ENCODE data around the gene FAHD1.

DNA sequence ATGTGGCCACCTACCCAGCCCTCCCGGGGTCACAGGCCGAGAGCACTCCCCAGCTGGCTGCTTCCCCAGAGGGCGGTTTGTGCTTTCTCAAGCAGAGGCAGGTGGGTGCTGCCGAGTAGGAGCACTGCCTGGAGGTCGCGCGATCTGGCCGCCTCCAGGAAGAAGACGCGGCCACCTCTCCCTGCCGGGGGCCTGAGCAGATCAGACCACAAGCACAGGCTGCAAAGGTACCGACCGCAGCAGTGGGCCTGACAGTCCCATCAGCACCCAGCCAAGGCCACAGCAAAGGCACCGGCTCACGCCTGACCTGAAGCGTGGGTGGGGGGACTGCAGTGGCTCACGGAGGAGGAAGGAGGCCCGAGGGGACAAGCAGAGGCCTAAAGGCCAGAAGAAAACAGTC lies 18.3 kb upstream of the FAHD1 start:
- TF ChIP-seq EZH2 (IDR thresholded peaks at IDR 0.05): no peak
- no peak for TF ChIP-seq POLR2AphosphoS5 (IDR thresholded peaks at IDR 0.05; ENCODE audit: borderline replicate concordance, low read depth, low read length)

All from SK-N-MC (cell line).